ENCODE results near the gene CRY1.
"Not testable (repeated sequence)": the region's sequence is repeated elsewhere in the genome, so short reads cannot be mapped to it uniquely, and the experiment has no call there.

The CRY1 gene

DNA sequence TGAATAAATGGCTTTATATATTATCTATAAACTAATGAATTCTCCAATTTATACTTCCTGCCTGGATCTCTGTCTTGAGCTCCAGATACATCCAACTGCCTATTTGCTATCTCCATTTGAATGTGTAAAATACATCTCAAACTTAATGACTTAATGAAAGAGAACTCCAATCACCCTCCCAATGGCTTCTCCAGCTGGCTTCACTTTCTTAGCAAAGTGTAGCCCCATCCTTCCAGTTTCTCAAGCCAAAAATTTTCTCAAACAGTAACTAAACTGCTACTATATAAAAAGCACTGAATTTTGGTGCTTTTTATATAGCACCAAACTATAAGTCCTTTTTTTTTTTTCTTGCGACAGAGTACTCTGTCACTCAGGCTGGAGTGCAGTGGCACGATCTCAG is 2.6 kb downstream of the CRY1 start:
- Histone ChIP-seq H3K27me3 (no peaks in the 10 kb centered on the region), H3K9ac (no peak overlapping the region), H4K20me1 (peaks cover 0 to 55% (median 11%) of the 10 kb centered on the region in 11 experiments; a peak in 16 of 22 replicates), H3K9me3 (replicated peaks in 1 of 11) (peaks cover 3 to 15% (median 11%) of the 10 kb centered on the region in 11 experiments; a peak in 21 of 22 replicates), H3K36me3 (peaks cover 0 to 18% (median 5%) of the 10 kb centered on the region in 11 experiments; a peak in 8 of 22 replicates), H3K27ac (no peak overlapping the region), H3K4me1 (peaks cover 15 to 27% (median 23%) of the 10 kb centered on the region in 10 experiments), H3K4me3 (no peak overlapping the region), H3K4me2 (peak overlapping the region in 9 of 11 experiments; percentile 69 to 100 (median 96); a peak in 16 of 22 replicates)
- TF ChIP-seq Cebpa-rat (IDR thresholded peaks at IDR 0.05) = no peak

DNA sequence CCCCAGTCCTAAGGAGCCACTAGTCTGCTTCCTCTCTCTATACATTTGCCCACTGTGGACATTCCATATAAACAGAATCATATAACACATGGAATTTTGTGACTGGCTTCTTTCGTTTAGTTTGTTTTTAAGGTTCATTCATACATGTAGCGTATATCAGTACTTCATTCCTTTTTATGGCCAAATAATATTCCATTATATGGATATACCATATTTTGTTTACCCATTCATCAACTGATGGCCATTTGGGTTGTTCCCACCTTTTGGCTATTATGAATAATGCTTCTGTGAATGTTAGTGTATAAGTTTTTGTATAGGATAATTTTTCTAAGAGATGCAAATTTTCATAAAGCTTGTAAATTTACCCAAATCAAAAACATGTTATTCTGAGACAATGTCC is 4.4 kb downstream of the CRY1 start:
- TF ChIP-seq Cebpa-rat (IDR thresholded peaks at IDR 0.05) = no peak

DNA sequence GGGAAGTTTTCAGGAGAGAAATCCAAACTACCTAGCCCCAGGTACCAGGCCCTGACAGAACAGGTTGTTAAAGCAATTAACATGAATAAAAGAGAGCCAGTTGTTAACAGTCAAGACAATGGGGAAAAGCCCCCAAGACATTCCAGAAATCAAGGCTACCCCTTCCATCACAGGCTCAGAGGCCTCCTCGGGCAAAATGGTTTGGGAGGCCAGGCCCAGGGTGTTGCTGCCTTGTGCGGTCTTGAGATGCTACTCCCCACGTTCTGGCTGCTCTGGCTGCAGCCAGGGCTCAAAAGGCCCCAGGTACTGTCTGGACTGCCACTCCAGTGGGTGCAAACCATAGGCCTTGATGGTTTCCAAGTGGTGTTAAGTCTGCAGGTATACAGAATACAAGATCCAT is 7.0 kb downstream of the CRY1 start:
- H3K9ac ChIP-seq = no peak overlapping the region
- H4K20me1 ChIP-seq = peaks cover 0 to 44% (median 6%) of the 10 kb centered on the region in 11 experiments; a peak in 12 of 22 replicates
- H3K27me3 ChIP-seq = no peaks in the 10 kb centered on the region
- H3K9me3 ChIP-seq (replicated peaks in 1 of 11) = peaks cover 21 to 36% (median 32%) of the 10 kb centered on the region in 11 experiments
- peaks cover 2 to 9% (median 7%) of the 10 kb centered on the region in 10 experiments for H3K4me1 ChIP-seq
- H3K4me2 ChIP-seq = no peak overlapping the region
- peaks cover 0 to 18% (median 5%) of the 10 kb centered on the region in 11 experiments; a peak in 8 of 22 replicates for H3K36me3 ChIP-seq
- H3K27ac ChIP-seq = no peak overlapping the region
- no peak overlapping the region for H3K4me3 ChIP-seq
- TF ChIP-seq Cebpa-rat (IDR thresholded peaks at IDR 0.05) = no peak

More for the DNA sequence above, 4.4 kb downstream of the CRY1 start:
- H4K20me1 ChIP-seq = peaks cover 0 to 55% (median 11%) of the 10 kb centered on the region in 11 experiments; a peak in 16 of 22 replicates
- peaks cover 0 to 18% (median 5%) of the 10 kb centered on the region in 11 experiments; a peak in 8 of 22 replicates for H3K36me3 ChIP-seq
- H3K27ac ChIP-seq = no peak overlapping the region
- peaks cover 8 to 19% (median 16%) of the 10 kb centered on the region in 10 experiments for H3K4me1 ChIP-seq
- no peaks in the 10 kb centered on the region for H3K27me3 ChIP-seq
- no peak overlapping the region for H3K4me2 ChIP-seq
- no peak overlapping the region for H3K9ac ChIP-seq
- H3K9me3 ChIP-seq (replicated peaks in 1 of 11) = peaks cover under 1 to 12% (median 10%) of the 10 kb centered on the region in 11 experiments; a peak in 16 of 22 replicates
- no peak overlapping the region for H3K4me3 ChIP-seq

DNA sequence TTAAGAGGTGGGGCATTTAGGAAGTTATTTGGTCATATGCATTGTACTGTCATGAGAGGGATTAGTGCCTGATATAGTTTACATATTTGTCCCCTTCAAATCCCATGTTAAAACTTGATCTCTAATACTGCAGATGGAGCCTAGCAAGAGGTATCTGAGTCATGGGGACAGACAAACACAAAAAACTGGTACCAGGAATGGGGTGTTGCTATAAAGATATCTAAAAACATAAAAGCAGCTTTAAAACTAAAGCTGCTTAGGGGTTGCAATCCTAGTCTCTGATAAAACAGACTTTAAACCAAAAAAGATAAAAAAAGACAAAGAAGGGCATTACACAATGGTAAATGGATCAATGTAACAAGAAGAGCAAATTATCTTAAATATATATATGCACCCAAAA is 11.6 kb downstream of the CRY1 start:
- peaks cover 0 to 42% (median 0%) of the 10 kb centered on the region in 11 experiments; a peak in 4 of 22 replicates for H4K20me1 ChIP-seq
- H3K36me3 ChIP-seq = peaks cover 0 to 6% (median 0%) of the 10 kb centered on the region in 11 experiments; a peak in 4 of 22 replicates
- TF ChIP-seq Cebpa-rat (IDR thresholded peaks at IDR 0.05) = no peak
- no peak overlapping the region for H3K27ac ChIP-seq
- H3K27me3 ChIP-seq = no peaks in the 10 kb centered on the region
- peaks cover 19 to 33% (median 23%) of the 10 kb centered on the region in 11 experiments for H3K9me3 ChIP-seq (replicated peaks in 1 of 11)
- no peak overlapping the region for H3K9ac ChIP-seq
- H3K4me3 ChIP-seq = no peak overlapping the region
- peaks cover 0 to 8% (median 6%) of the 10 kb centered on the region in 10 experiments; a peak in 11 of 20 replicates for H3K4me1 ChIP-seq
- no peak overlapping the region for H3K4me2 ChIP-seq

DNA sequence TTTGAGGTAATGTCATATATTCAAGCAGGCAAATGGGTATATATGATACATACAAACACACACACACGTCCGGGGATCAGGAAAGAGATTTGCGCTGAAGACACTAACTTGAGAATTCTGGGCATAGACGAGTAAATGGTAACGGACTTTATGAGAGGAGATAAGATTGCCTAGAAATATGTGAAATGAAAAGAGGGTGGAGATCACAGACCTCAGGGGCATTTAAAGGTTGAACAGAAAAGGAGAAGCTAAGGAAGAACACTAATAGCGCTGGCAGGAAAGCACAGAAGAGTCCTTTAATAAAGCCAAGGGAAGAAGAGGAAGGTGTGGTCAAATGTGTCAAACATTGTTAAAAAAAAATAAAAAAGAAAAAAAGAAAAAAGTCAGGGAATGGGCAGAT is 13.1 kb downstream of the CRY1 start:
- Histone ChIP-seq H3K9ac (no peak overlapping the region), H4K20me1 (peaks cover 0 to 50% (median 0%) of the 10 kb centered on the region in 11 experiments; a peak in 6 of 22 replicates), H3K4me2 (peak overlapping the region in 2 of 11 experiments; percentile 28 to 45; a peak in 5 of 22 replicates), H3K27me3 (no peaks in the 10 kb centered on the region), H3K27ac (no peak overlapping the region), H3K9me3 (replicated peaks in 1 of 11) (peaks cover 19 to 29% (median 23%) of the 10 kb centered on the region in 11 experiments), H3K4me3 (no peak overlapping the region), H3K36me3 (no peaks in the 10 kb centered on the region), H3K4me1 (peaks cover 0 to 8% (median 6%) of the 10 kb centered on the region in 10 experiments; a peak in 11 of 20 replicates)
- TF ChIP-seq Cebpa-rat (IDR thresholded peaks at IDR 0.05) = no peak

DNA sequence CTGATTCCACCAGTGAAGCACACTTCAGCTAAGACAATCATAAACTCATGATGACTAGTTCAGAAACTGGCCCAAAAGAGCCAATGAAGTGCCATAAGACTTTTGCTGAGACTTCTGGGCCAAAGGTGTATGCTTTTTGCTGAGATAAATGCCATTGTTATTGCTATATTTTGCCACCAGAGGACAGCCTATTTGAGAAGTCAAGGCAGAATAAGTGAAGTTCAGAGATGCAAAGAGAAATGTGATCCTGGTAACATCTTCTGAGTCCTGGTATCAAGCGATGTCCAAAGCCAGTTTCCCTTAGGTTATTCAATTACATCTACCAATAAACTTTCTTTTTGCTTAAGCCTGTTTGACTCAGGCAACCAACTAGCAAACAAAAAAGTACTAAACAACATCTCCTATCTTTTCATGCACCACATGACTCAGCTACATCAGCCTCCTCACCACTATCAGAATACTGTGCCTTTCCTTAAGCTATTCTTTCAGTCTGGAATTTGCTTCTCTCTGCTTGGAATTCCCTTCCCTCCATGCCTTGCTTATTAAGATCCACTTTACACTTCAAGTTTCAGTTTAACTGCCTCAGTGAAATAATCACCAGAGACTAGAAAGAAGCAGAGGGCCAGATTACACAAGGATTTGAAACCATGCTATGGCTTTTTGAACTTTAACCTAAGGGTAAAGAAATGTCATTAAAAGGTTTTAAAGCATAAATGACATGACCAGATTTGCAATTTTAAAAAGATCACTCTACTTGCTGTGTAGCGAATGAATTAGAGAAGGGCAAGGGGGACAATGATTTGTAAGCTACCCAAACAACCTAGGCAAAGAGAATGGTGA is 14.0 kb downstream of the CRY1 start:
- Histone ChIP-seq H3K4me3 (no peak overlapping the region), H3K27me3 (no peaks in the 10 kb centered on the region), H3K9ac (no peak overlapping the region), H3K4me1 (peaks cover 0 to 8% (median 6%) of the 10 kb centered on the region in 10 experiments; a peak in 11 of 20 replicates), H3K36me3 (no peaks in the 10 kb centered on the region), H4K20me1 (peaks cover 0 to 53% (median 0%) of the 10 kb centered on the region in 11 experiments; a peak in 6 of 22 replicates), H3K9me3 (replicated peaks in 1 of 11) (peaks cover 19 to 29% (median 23%) of the 10 kb centered on the region in 11 experiments), H3K27ac (no peak overlapping the region), H3K4me2 (no peak overlapping the region)
- no peak for TF ChIP-seq Cebpa-rat (IDR thresholded peaks at IDR 0.05)

DNA sequence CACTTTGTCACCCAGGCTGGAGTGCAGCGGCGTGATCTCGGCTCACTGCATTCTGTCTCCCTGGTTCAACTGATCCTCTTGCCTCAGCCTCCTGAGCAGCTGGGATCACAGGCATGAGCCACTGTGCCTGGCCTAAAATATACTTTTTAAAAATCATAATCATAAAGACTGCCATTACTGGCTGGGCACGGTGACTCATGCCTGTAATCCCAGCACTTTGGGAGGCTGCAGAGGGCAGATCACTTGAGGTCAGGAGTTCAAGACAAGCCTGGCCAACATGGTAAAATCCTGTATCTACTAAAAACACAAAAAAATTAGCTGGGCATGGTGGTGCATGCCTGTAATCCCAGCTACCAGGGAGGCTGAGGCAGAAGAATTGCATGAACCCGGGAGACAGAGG is 20.1 kb downstream of the CRY1 start:
- not testable (repeated sequence) for H3K27me3 ChIP-seq; H3K36me3 ChIP-seq; H3K9me3 ChIP-seq (replicated peaks in 1 of 11); H3K27ac ChIP-seq; H3K4me1 ChIP-seq; H3K9ac ChIP-seq; H3K4me2 ChIP-seq; H3K4me3 ChIP-seq
- H4K20me1 ChIP-seq = peaks cover 0 to 41% (median 0%) of the 10 kb centered on the region in 11 experiments; a peak in 5 of 22 replicates

DNA sequence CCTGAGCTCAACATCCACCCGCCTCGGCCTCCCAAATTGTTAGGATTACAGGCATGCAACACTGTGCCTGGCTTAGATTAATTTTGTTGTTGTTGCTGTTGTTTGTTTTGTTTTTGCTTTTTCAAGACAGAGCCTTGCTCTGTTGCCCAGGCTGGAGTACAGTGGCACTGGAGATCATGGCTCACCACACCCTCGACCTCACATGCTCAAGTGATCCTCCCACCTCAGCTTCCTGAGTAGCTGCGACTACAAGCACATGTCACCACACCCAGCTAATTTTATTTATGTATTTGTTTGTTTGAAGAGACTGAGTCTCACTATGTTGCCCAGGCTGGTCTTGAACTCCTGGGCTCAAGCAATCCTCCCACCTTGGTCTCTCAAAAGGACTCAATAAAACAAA is 26.7 kb downstream of the CRY1 start:
- H4K20me1 ChIP-seq = no peaks in the 10 kb centered on the region
- no peaks in the 10 kb centered on the region for H3K27me3 ChIP-seq
- H3K4me2 ChIP-seq = no peak overlapping the region; a peak in 2 of 22 replicates
- H3K9me3 ChIP-seq (replicated peaks in 1 of 11) = peaks cover 7 to 22% (median 13%) of the 10 kb centered on the region in 11 experiments; a peak in 20 of 22 replicates
- no peak overlapping the region for H3K4me3 ChIP-seq
- peaks cover 0 to 6% (median 0%) of the 10 kb centered on the region in 10 experiments; a peak in 1 of 20 replicates for H3K4me1 ChIP-seq
- peaks cover 0 to 6% (median 0%) of the 10 kb centered on the region in 11 experiments; a peak in 5 of 22 replicates for H3K36me3 ChIP-seq
- H3K9ac ChIP-seq = no peak overlapping the region
- H3K27ac ChIP-seq = no peak overlapping the region
- TF ChIP-seq Cebpa-rat (IDR thresholded peaks at IDR 0.05) = no peak

DNA sequence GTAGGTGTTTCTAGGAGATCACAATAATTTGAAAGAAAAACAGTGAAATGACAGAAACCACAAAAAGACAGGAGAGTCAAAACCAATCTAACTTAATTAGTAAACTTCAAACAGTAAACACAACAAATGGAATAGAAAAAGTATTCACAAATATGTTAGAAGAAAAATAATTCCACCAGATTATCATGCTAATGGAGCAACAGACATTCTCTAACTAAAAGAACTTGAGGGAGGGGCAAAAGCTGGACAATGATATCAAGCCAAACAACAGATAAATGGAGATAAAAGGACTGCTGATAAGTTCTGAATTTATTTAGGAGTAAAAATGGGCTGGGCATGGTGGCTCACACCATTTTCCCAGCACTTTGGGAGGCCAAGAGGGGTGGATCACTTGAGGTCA is 28.7 kb downstream of the CRY1 start:
- H4K20me1 ChIP-seq = no peaks in the 10 kb centered on the region
- peaks cover 7 to 22% (median 13%) of the 10 kb centered on the region in 11 experiments; a peak in 20 of 22 replicates for H3K9me3 ChIP-seq (replicated peaks in 1 of 11)
- peaks cover 0 to 6% (median 0%) of the 10 kb centered on the region in 10 experiments; a peak in 1 of 20 replicates for H3K4me1 ChIP-seq
- H3K27ac ChIP-seq = no peak overlapping the region
- H3K27me3 ChIP-seq = no peaks in the 10 kb centered on the region
- no peak overlapping the region for H3K4me3 ChIP-seq
- H3K4me2 ChIP-seq = no peak overlapping the region
- H3K9ac ChIP-seq = no peak overlapping the region
- H3K36me3 ChIP-seq = peaks cover 0 to 6% (median 0%) of the 10 kb centered on the region in 11 experiments; a peak in 5 of 22 replicates
- no peak for TF ChIP-seq Cebpa-rat (IDR thresholded peaks at IDR 0.05)

Data from BLaER1 treated with 17β-estradiol and CSF1 and Interleukin-3, amounts not matched to agents 10 nM and 100 nM (cell line).